ENCODE results near the gene SPINK6.

The SPINK6 gene

GRCh38 chr5:148163345-148163744 lies 39.5 kb upstream of the SPINK6 start:
- TF ChIP-seq REST (IDR thresholded peaks at IDR 0.05; ENCODE audit: low read depth): no peak
- TF ChIP-seq EGR1 (IDR thresholded peaks at IDR 0.05): no peak
- TF ChIP-seq EP300 (IDR thresholded peaks at IDR 0.05; ENCODE audit: borderline replicate concordance): no peak
- TF ChIP-seq RAD21 (IDR thresholded peaks at IDR 0.05; ENCODE audit: low read depth): no peak
- TF ChIP-seq USF1 (IDR thresholded peaks at IDR 0.05): no peak

- TF ChIP-seq NFIC (IDR thresholded peaks at IDR 0.05): no peak
- no peak for TF ChIP-seq EP300 (IDR thresholded peaks at IDR 0.05; ENCODE audit: borderline replicate concordance)
- no peak for TF ChIP-seq ZBTB7A (IDR thresholded peaks at IDR 0.05; ENCODE audit: low read depth)
- no peak for TF ChIP-seq EGR1 (IDR thresholded peaks at IDR 0.05)
- no peak for TF ChIP-seq TCF12 (IDR thresholded peaks at IDR 0.05; ENCODE audit: low read depth)
- TF ChIP-seq FOXM1 (IDR thresholded peaks at IDR 0.05; ENCODE audit: borderline replicate concordance, low read depth): no peak
- no peak for TF ChIP-seq TEAD4 (IDR thresholded peaks at IDR 0.05)
- TF ChIP-seq TAF1 (IDR thresholded peaks at IDR 0.05; ENCODE audit: low read depth): no peak
- TF ChIP-seq CREB1 (IDR thresholded peaks at IDR 0.05; ENCODE audit: low read depth): no peak
- no peak for TF ChIP-seq YY1 (IDR thresholded peaks at IDR 0.05; ENCODE audit: low read depth)
- no peak for TF ChIP-seq RAD21 (IDR thresholded peaks at IDR 0.05; ENCODE audit: low read depth)
- no peak for TF ChIP-seq MAX (IDR thresholded peaks at IDR 0.05)
- no peak for TF ChIP-seq CEBPB (IDR thresholded peaks at IDR 0.05)
- TF ChIP-seq USF1 (IDR thresholded peaks at IDR 0.05): no peak
These were observed 36.1 kb upstream of the SPINK6 start for GRCh38 chr5:148166550-148167283.

- TF ChIP-seq REST (IDR thresholded peaks at IDR 0.05; ENCODE audit: low read depth) (no peak), CREB1 (IDR thresholded peaks at IDR 0.05; ENCODE audit: low read depth) (no peak), TAF1 (IDR thresholded peaks at IDR 0.05; ENCODE audit: low read depth) (no peak), TEAD4 (IDR thresholded peaks at IDR 0.05) (no peak), RAD21 (IDR thresholded peaks at IDR 0.05; ENCODE audit: low read depth) (no peak), TCF12 (IDR thresholded peaks at IDR 0.05; ENCODE audit: low read depth) (no peak), NFIC (IDR thresholded peaks at IDR 0.05) (no peak), MAX (IDR thresholded peaks at IDR 0.05) (no peak), ZBTB7A (IDR thresholded peaks at IDR 0.05; ENCODE audit: low read depth) (no peak), CEBPB (IDR thresholded peaks at IDR 0.05) (no peak), YY1 (IDR thresholded peaks at IDR 0.05; ENCODE audit: low read depth) (no peak), USF1 (IDR thresholded peaks at IDR 0.05) (no peak), EGR1 (IDR thresholded peaks at IDR 0.05) (no peak)
These were observed 34.6 kb upstream of the SPINK6 start, which contains the start of gene SPINK14 for GRCh38 chr5:148168246-148168645. SPINK14 (plus strand) TSS chr5:148168546; CDS start chr5:148169733, 1,187 bp downstream.

- TF ChIP-seq CREB1 (IDR thresholded peaks at IDR 0.05; ENCODE audit: low read depth) (no peak), FOXM1 (IDR thresholded peaks at IDR 0.05; ENCODE audit: borderline replicate concordance, low read depth) (no peak), USF1 (IDR thresholded peaks at IDR 0.05) (no peak), NFIC (IDR thresholded peaks at IDR 0.05) (no peak), REST (IDR thresholded peaks at IDR 0.05; ENCODE audit: low read depth) (no peak), ZBTB7A (IDR thresholded peaks at IDR 0.05; ENCODE audit: low read depth) (no peak), EP300 (IDR thresholded peaks at IDR 0.05; ENCODE audit: borderline replicate concordance) (no peak), MAX (IDR thresholded peaks at IDR 0.05) (no peak), TCF12 (IDR thresholded peaks at IDR 0.05; ENCODE audit: low read depth) (no peak), TEAD4 (IDR thresholded peaks at IDR 0.05) (no peak), YY1 (IDR thresholded peaks at IDR 0.05; ENCODE audit: low read depth) (no peak), CEBPB (IDR thresholded peaks at IDR 0.05) (no peak), EGR1 (IDR thresholded peaks at IDR 0.05) (no peak)
These were observed 30.5 kb upstream of the SPINK6 start for GRCh38 chr5:148172377-148172776.

Data from Ishikawa (cell line).